Activated naive CD4-positive, alpha-beta T cell treated with anti-CD3 and anti-CD28 coated beads, Interleukin-2, amount 50 U/mL, for 24 hours (primary cell): ENCODE measurements around the gene PTPRD.

Experiments
- H3K27ac Mint-ChIP-seq: one replicate; pipeline ENCODE4 v1.8.0; 2021; ENCODE audit warnings: mild to moderate bottlenecking, mixed read lengths
- H3K27me3 Mint-ChIP-seq: one replicate; pipeline ENCODE4 v1.8.0; 2021; ENCODE audit warnings: mixed read lengths
- H3K36me3 Mint-ChIP-seq: one replicate; pipeline ENCODE4 v1.8.0; 2021; ENCODE audit warnings: mixed read lengths
- H3K4me1 Mint-ChIP-seq: one replicate; pipeline ENCODE4 v1.8.0; 2021; ENCODE audit warnings: mixed read lengths
- H3K4me3 Mint-ChIP-seq: one replicate; pipeline ENCODE4 v1.8.0; 2021; ENCODE audit warnings: mild to moderate bottlenecking, mixed read lengths
- H3K9me3 Mint-ChIP-seq: one replicate; pipeline ENCODE4 v1.8.0; 2021; ENCODE audit warnings: mixed read lengths

PTPRD gene

GRCh38 chr9:8431505-8431904, 2181.3 kb downstream of the PTPRD start:
- no peaks in the 10 kb centered on the region for H3K36me3 Mint-ChIP-seq
- no peaks in the 10 kb centered on the region for H3K27me3 Mint-ChIP-seq
- peaks cover 8% of the 10 kb centered on the region for H3K4me1 Mint-ChIP-seq
- H3K9me3 Mint-ChIP-seq = no peaks in the 10 kb centered on the region
- no peak overlapping the region for H3K4me3 Mint-ChIP-seq
- H3K27ac Mint-ChIP-seq = no peak overlapping the region

GRCh38 chr9:8430945-8431344, 2181.9 kb downstream of the PTPRD start:
- Mint-ChIP-seq H3K4me1 (peaks cover 8% of the 10 kb centered on the region), H3K9me3 (no peaks in the 10 kb centered on the region), H3K27me3 (no peaks in the 10 kb centered on the region), H3K27ac (no peak overlapping the region), H3K36me3 (no peaks in the 10 kb centered on the region), H3K4me3 (no peak overlapping the region)

GRCh38 chr9:8429768-8430167, 2183.0 kb downstream of the PTPRD start:
- Mint-ChIP-seq H3K36me3 (no peaks in the 10 kb centered on the region), H3K4me3 (no peak overlapping the region), H3K27ac (no peak overlapping the region), H3K27me3 (no peaks in the 10 kb centered on the region), H3K9me3 (no peaks in the 10 kb centered on the region), H3K4me1 (peaks cover 8% of the 10 kb centered on the region)

GRCh38 chr9:8429157-8429556, 2183.6 kb downstream of the PTPRD start:
- H3K27me3 Mint-ChIP-seq = no peaks in the 10 kb centered on the region
- no peaks in the 10 kb centered on the region for H3K9me3 Mint-ChIP-seq
- no peak overlapping the region for H3K4me3 Mint-ChIP-seq
- no peaks in the 10 kb centered on the region for H3K36me3 Mint-ChIP-seq
- H3K4me1 Mint-ChIP-seq = peaks cover 8% of the 10 kb centered on the region
- no peak overlapping the region for H3K27ac Mint-ChIP-seq

- Mint-ChIP-seq H3K27me3 (no peaks in the 10 kb centered on the region), H3K27ac (no peak overlapping the region), H3K4me3 (no peak overlapping the region), H3K36me3 (no peaks in the 10 kb centered on the region), H3K4me1 (peaks cover 8% of the 10 kb centered on the region), H3K9me3 (no peaks in the 10 kb centered on the region)
Observed at GRCh38 chr9:8428389-8428788, 2184.4 kb downstream of the PTPRD start.

GRCh38 chr9:8424786-8425410, 2187.9 kb downstream of the PTPRD start:
- Mint-ChIP-seq H3K4me3 (no peak overlapping the region), H3K27me3 (no peaks in the 10 kb centered on the region), H3K9me3 (no peaks in the 10 kb centered on the region), H3K36me3 (no peaks in the 10 kb centered on the region), H3K4me1 (peaks cover 8% of the 10 kb centered on the region), H3K27ac (no peak overlapping the region)

- no peaks in the 10 kb centered on the region for H3K36me3 Mint-ChIP-seq
- H3K4me3 Mint-ChIP-seq = no peak overlapping the region
- no peaks in the 10 kb centered on the region for H3K4me1 Mint-ChIP-seq
- H3K27me3 Mint-ChIP-seq = no peaks in the 10 kb centered on the region
- H3K9me3 Mint-ChIP-seq = no peaks in the 10 kb centered on the region
- no peak overlapping the region for H3K27ac Mint-ChIP-seq
Observed at GRCh38 chr9:8420416-8420815, 2192.4 kb downstream of the PTPRD start.

- no peaks in the 10 kb centered on the region for H3K4me1 Mint-ChIP-seq
- H3K9me3 Mint-ChIP-seq = no peaks in the 10 kb centered on the region
- H3K27ac Mint-ChIP-seq = no peak overlapping the region
- no peaks in the 10 kb centered on the region for H3K36me3 Mint-ChIP-seq
- no peak overlapping the region for H3K4me3 Mint-ChIP-seq
- H3K27me3 Mint-ChIP-seq = no peaks in the 10 kb centered on the region
Observed at GRCh38 chr9:8419596-8420275, 2193.1 kb downstream of the PTPRD start.

- Mint-ChIP-seq H3K36me3 (no peaks in the 10 kb centered on the region), H3K27ac (no peak overlapping the region), H3K9me3 (no peaks in the 10 kb centered on the region), H3K27me3 (peaks cover 4% of the 10 kb centered on the region), H3K4me3 (no peak overlapping the region), H3K4me1 (no peaks in the 10 kb centered on the region)
Observed at GRCh38 chr9:8417341-8417740, 2195.5 kb downstream of the PTPRD start.

- H3K4me3 Mint-ChIP-seq = no peak overlapping the region
- H3K4me1 Mint-ChIP-seq = peaks cover 6% of the 10 kb centered on the region
- H3K36me3 Mint-ChIP-seq = no peaks in the 10 kb centered on the region
- no peaks in the 10 kb centered on the region for H3K9me3 Mint-ChIP-seq
- peaks cover 6% of the 10 kb centered on the region for H3K27me3 Mint-ChIP-seq
- no peak overlapping the region for H3K27ac Mint-ChIP-seq
Observed at GRCh38 chr9:8412327-8412726, 2200.5 kb downstream of the PTPRD start.

GRCh38 chr9:8408575-8409190, 2204.1 kb downstream of the PTPRD start:
- Mint-ChIP-seq H3K4me1 (peaks cover 6% of the 10 kb centered on the region), H3K27me3 (peaks cover 5% of the 10 kb centered on the region), H3K36me3 (no peaks in the 10 kb centered on the region), H3K9me3 (no peaks in the 10 kb centered on the region), H3K27ac (no peak overlapping the region), H3K4me3 (no peak overlapping the region)

GRCh38 chr9:8401961-8402705, 2210.7 kb downstream of the PTPRD start:
- Mint-ChIP-seq H3K36me3 (no peaks in the 10 kb centered on the region), H3K9me3 (no peaks in the 10 kb centered on the region), H3K27ac (no peak overlapping the region), H3K27me3 (peaks cover 2% of the 10 kb centered on the region), H3K4me3 (no peak overlapping the region), H3K4me1 (no peaks in the 10 kb centered on the region)

- Mint-ChIP-seq H3K4me1 (no peaks in the 10 kb centered on the region), H3K4me3 (no peak overlapping the region), H3K27me3 (no peaks in the 10 kb centered on the region), H3K9me3 (no peaks in the 10 kb centered on the region), H3K36me3 (no peaks in the 10 kb centered on the region), H3K27ac (no peak overlapping the region)
Observed at GRCh38 chr9:8400378-8400777, 2212.4 kb downstream of the PTPRD start.

- peaks cover 3% of the 10 kb centered on the region for H3K27me3 Mint-ChIP-seq
- H3K4me3 Mint-ChIP-seq = no peak overlapping the region
- no peaks in the 10 kb centered on the region for H3K9me3 Mint-ChIP-seq
- H3K36me3 Mint-ChIP-seq = no peaks in the 10 kb centered on the region
- no peaks in the 10 kb centered on the region for H3K4me1 Mint-ChIP-seq
- no peak overlapping the region for H3K27ac Mint-ChIP-seq
Observed at GRCh38 chr9:8395022-8395421, 2217.8 kb downstream of the PTPRD start.

GRCh38 chr9:8394341-8394740, 2218.5 kb downstream of the PTPRD start:
- no peaks in the 10 kb centered on the region for H3K4me1 Mint-ChIP-seq
- peaks cover 3% of the 10 kb centered on the region for H3K27me3 Mint-ChIP-seq

GRCh38 chr9:8392866-8393265, 2219.9 kb downstream of the PTPRD start:
- H3K36me3 Mint-ChIP-seq = no peaks in the 10 kb centered on the region
- H3K9me3 Mint-ChIP-seq = no peaks in the 10 kb centered on the region
- no peak overlapping the region for H3K27ac Mint-ChIP-seq
- no peaks in the 10 kb centered on the region for H3K4me1 Mint-ChIP-seq
- no peak overlapping the region for H3K4me3 Mint-ChIP-seq
- peaks cover 3% of the 10 kb centered on the region for H3K27me3 Mint-ChIP-seq

More at GRCh38 chr9:8394341-8394740, 2218.5 kb downstream of the PTPRD start:
- no peak overlapping the region for H3K4me3 Mint-ChIP-seq
- H3K27ac Mint-ChIP-seq = no peak overlapping the region
- H3K9me3 Mint-ChIP-seq = no peaks in the 10 kb centered on the region
- no peaks in the 10 kb centered on the region for H3K36me3 Mint-ChIP-seq
